ENCODE measurements around the gene PKN2.

GRCh38 chr1:88646476-88647248 is 37.4 kb upstream of the PKN2 start:
- TF ChIP-seq CTCF (IDR thresholded peaks at IDR 0.05) (no peak), EZH2phosphoT487 (IDR thresholded peaks at IDR 0.05) (no peak)

All from neural progenitor cell (in vitro differentiated cells).